ENCODE measurements around the gene CAMKK2. TPM values are rescaled to one million over a fixed set of nuclear protein-coding genes. Genes with fewer than 3 reads are reported as not detected.

CAMKK2 gene
- total RNA-seq, 2 experiments from 2014 or later = 21.1 to 27.6 TPM

DNA sequence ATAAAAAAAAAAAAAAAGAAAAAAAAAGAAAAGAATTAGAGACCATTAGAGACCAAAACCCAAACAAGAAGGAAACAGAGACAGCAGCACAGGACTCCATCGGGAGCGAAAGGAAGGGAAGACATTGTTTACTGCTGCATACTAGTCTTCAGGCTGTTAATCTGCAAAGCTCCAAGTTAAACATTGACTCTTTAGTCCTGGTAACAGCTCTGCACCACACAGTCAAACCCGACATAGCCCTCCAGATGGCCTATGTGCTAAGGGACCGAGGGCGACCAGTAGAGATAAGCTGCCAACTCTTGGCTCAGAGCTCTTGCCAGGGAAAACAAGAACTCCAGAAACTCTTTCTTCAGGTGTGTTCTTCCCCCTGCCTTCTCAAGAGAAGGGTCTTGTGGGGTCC is 78.7 kb downstream of the CAMKK2 start:
- H4K20me1 ChIP-seq (ENCODE audit: insufficient read depth, low read length) = no peaks in the 10 kb centered on the region
- intact Hi-C loops (cut with micrococcal nuclease; ENCODE audit: unreplicated experiment) = no loop called here

DNA sequence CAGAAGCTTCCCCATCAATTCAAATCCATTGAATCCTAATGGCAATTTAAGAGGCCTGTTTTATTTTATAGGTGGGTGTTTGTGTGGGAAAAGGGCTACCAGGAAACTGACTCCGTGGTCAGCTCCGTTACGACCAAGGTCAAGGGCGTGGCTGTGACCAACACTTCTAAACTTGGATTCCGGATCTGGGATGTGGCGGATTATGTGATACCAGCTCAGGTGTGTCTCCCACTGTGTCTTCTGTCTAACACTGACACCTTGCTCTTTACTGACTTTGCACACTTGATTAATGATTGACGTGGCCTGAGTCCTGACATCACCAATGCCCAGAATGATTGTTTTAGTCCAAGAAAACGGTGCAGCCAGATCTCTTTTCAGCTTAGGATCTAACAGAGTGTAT is 79.4 kb downstream of the CAMKK2 start:
- H3K79me2 ChIP-seq (ENCODE audit: insufficient read depth, low read depth, low read length) = no peaks in the 10 kb centered on the region
- H3K36me3 ChIP-seq (ENCODE audit: insufficient read depth, low read length) = no peaks in the 10 kb centered on the region
- POLR2A ChIA-PET = interaction anchor here (0.7 kb wide), 1 partner anchor 55 kb away, joined by 3 read pairs; no protein-coding TSS in a partner anchor
- DNase-seq (ENCODE audit: low spot score) = no peak
- H3K9me3 ChIP-seq (ENCODE audit: low read length) = no peaks in the 10 kb centered on the region
- intact Hi-C loops (cut with micrococcal nuclease; ENCODE audit: unreplicated experiment) = no loop called here
- no TSS peak for BruUV-seq (replicated peaks)
- CTCF ChIA-PET (ENCODE audit: unreplicated experiment) = no interaction called here
- H3K9me2 ChIP-seq (ENCODE audit: insufficient read depth, low read length) = no peaks in the 10 kb centered on the region
- TF ChIP-seq EZH2phosphoT487 (IDR thresholded peaks at IDR 0.05; ENCODE audit: borderline replicate concordance, low read depth, low read length) = no peak
- TF ChIP-seq, protein P1, sequence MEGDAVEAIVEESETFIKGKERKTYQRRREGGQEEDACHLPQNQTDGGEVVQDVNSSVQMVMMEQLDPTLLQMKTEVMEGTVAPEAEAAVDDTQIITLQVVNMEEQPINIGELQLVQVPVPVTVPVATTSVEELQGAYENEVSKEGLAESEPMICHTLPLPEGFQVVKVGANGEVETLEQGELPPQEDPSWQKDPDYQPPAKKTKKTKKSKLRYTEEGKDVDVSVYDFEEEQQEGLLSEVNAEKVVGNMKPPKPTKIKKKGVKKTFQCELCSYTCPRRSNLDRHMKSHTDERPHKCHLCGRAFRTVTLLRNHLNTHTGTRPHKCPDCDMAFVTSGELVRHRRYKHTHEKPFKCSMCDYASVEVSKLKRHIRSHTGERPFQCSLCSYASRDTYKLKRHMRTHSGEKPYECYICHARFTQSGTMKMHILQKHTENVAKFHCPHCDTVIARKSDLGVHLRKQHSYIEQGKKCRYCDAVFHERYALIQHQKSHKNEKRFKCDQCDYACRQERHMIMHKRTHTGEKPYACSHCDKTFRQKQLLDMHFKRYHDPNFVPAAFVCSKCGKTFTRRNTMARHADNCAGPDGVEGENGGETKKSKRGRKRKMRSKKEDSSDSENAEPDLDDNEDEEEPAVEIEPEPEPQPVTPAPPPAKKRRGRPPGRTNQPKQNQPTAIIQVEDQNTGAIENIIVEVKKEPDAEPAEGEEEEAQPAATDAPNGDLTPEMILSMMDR (conservative IDR thresholded peaks at IDR 0.05; ENCODE audit: low read length) = no peak
- no peak overlapping the region for H2AFZ ChIP-seq (ENCODE audit: low read length)
- no peak overlapping the region for H3K4me2 ChIP-seq (ENCODE audit: low read length)
- no peaks in the 10 kb centered on the region for H3K4me1 ChIP-seq (ENCODE audit: insufficient read depth, low read length, poor library complexity, severe bottlenecking)
- no peaks in the 10 kb centered on the region for H4K20me1 ChIP-seq (ENCODE audit: insufficient read depth, low read length)
- no peak overlapping the region for H3K27ac ChIP-seq (ENCODE audit: low read depth, low read length, poor library complexity, severe bottlenecking)
- H3K4me3 ChIP-seq (ENCODE audit: low read depth, low read length, poor library complexity, severe bottlenecking) = no peak overlapping the region

More for the DNA sequence above, 78.7 kb downstream of the CAMKK2 start:
- no peak overlapping the region for H3K27ac ChIP-seq (ENCODE audit: low read depth, low read length, poor library complexity, severe bottlenecking)
- ChIA-PET POLR2A (interaction anchor here (0.6 to 0.7 kb wide), 3 partner anchors 55 to 1116 kb away, joined by 3 to 5 read pairs (median 3); no protein-coding TSS in a partner anchor), CTCF (ENCODE audit: unreplicated experiment) (no interaction called here)
- no peak overlapping the region for H3K4me2 ChIP-seq (ENCODE audit: low read length)
- no peaks in the 10 kb centered on the region for H3K4me1 ChIP-seq (ENCODE audit: insufficient read depth, low read length, poor library complexity, severe bottlenecking)
- no peak overlapping the region for H3K4me3 ChIP-seq (ENCODE audit: low read depth, low read length, poor library complexity, severe bottlenecking)
- BruUV-seq (replicated peaks) = no TSS peak
- no peaks in the 10 kb centered on the region for H3K9me2 ChIP-seq (ENCODE audit: insufficient read depth, low read length)
- H3K36me3 ChIP-seq (ENCODE audit: insufficient read depth, low read length) = no peaks in the 10 kb centered on the region
- TF ChIP-seq EZH2phosphoT487 (IDR thresholded peaks at IDR 0.05; ENCODE audit: borderline replicate concordance, low read depth, low read length) = no peak
- TF ChIP-seq, protein P1 (conservative IDR thresholded peaks at IDR 0.05; ENCODE audit: low read length) = no peak
- H2AFZ ChIP-seq (ENCODE audit: low read length) = no peak overlapping the region
- H3K79me2 ChIP-seq (ENCODE audit: insufficient read depth, low read depth, low read length) = no peaks in the 10 kb centered on the region
- H3K9me3 ChIP-seq (ENCODE audit: low read length) = no peaks in the 10 kb centered on the region
- DNase-seq (ENCODE audit: low spot score) = no peak

DNA sequence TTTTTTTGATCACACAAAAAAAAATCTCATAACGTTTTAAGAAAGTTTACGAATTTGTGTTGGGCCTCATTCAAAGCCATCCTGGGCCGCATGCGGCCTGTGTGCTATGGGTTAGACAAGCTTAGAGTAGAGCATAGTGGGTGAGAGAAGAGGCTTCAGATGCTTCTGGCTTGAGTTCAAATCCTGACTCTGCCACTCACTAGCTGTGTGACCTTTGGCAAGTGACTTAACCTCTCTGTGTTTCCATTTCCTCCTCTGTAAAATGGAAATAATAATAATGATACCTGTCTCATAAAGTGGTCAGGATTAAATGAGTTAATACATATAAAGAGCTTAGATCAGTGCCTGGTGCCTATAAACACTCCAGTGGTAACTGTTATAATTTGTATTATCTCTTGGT is 80.4 kb downstream of the CAMKK2 start:
- H3K4me2 ChIP-seq (ENCODE audit: low read length) = no peak overlapping the region
- H3K4me1 ChIP-seq (ENCODE audit: insufficient read depth, low read length, poor library complexity, severe bottlenecking) = no peaks in the 10 kb centered on the region
- H3K9me3 ChIP-seq (ENCODE audit: low read length) = no peaks in the 10 kb centered on the region
- DNase-seq (ENCODE audit: low spot score) = no peak
- TF ChIP-seq EZH2phosphoT487 (IDR thresholded peaks at IDR 0.05; ENCODE audit: borderline replicate concordance, low read depth, low read length) = no peak
- TF ChIP-seq, protein P1 (conservative IDR thresholded peaks at IDR 0.05; ENCODE audit: low read length) = no peak
- H4K20me1 ChIP-seq (ENCODE audit: insufficient read depth, low read length) = no peaks in the 10 kb centered on the region
- ChIA-PET POLR2A (no interaction called here), CTCF (ENCODE audit: unreplicated experiment) (no interaction called here)
- no peaks in the 10 kb centered on the region for H3K79me2 ChIP-seq (ENCODE audit: insufficient read depth, low read depth, low read length)
- no peak overlapping the region for H3K4me3 ChIP-seq (ENCODE audit: low read depth, low read length, poor library complexity, severe bottlenecking)
- no TSS peak for BruUV-seq (replicated peaks)
- intact Hi-C loops (cut with micrococcal nuclease; ENCODE audit: unreplicated experiment) = no loop called here
- no peak overlapping the region for H2AFZ ChIP-seq (ENCODE audit: low read length)
- no peaks in the 10 kb centered on the region for H3K36me3 ChIP-seq (ENCODE audit: insufficient read depth, low read length)
- no peak overlapping the region for H3K27ac ChIP-seq (ENCODE audit: low read depth, low read length, poor library complexity, severe bottlenecking)
- H3K9me2 ChIP-seq (ENCODE audit: insufficient read depth, low read length) = no peaks in the 10 kb centered on the region
